ENCODE data around the gene TRIM2. TPM values are rescaled to one million over a fixed set of nuclear protein-coding genes. Genes with fewer than 3 reads are reported as not detected.

The TRIM2 gene
- total RNA-seq, 4 donors from 2014 or later, result 14.8 to 45.4 (median 26.5) TPM

GRCh38 chr4:153258750-153259149, 54.5 kb downstream of the TRIM2 start:
- no peak for TF ChIP-seq CTCF (IDR thresholded peaks at IDR 0.05)
- ATAC-seq (ENCODE audit: low FRiP score) (no peak), DNase-seq (ENCODE audit: low spot score) (no peak)

GRCh38 chr4:153259661-153260060, 55.4 kb downstream of the TRIM2 start:
- no peak for TF ChIP-seq CTCF (IDR thresholded peaks at IDR 0.05)
- ATAC-seq (ENCODE audit: low FRiP score), result no peak
- DNase-seq (ENCODE audit: low spot score), result no peak

- TF ChIP-seq CTCF (IDR thresholded peaks at IDR 0.05), result no peak
- ATAC-seq (ENCODE audit: low FRiP score) (no peak), DNase-seq (ENCODE audit: low spot score) (no peak)
These were observed 55.9 kb downstream of the TRIM2 start for GRCh38 chr4:153260132-153260531.

GRCh38 chr4:153260553-153261300, 56.5 kb downstream of the TRIM2 start:
- no peak for DNase-seq (ENCODE audit: low spot score)
- TF ChIP-seq CTCF (IDR thresholded peaks at IDR 0.05), result no peak
- ATAC-seq (ENCODE audit: low FRiP score), result no peak

- no peak for TF ChIP-seq CTCF (IDR thresholded peaks at IDR 0.05)
- ATAC-seq (ENCODE audit: low FRiP score) (no peak), DNase-seq (ENCODE audit: low spot score) (no peak)
These were observed 57.2 kb downstream of the TRIM2 start for GRCh38 chr4:153261461-153261860.

GRCh38 chr4:153261914-153262313, 57.7 kb downstream of the TRIM2 start:
- no peak for TF ChIP-seq CTCF (IDR thresholded peaks at IDR 0.05)
- DNase-seq (ENCODE audit: low spot score) (no peak), ATAC-seq (ENCODE audit: low FRiP score) (no peak)
